OCI-LY7 (cell line): ENCODE measurements around the gene AUTS2. TPM values are rescaled to one million over a fixed set of nuclear protein-coding genes. Genes with fewer than 3 reads are reported as not detected.
"Not testable (repeated sequence)": the region's sequence is repeated elsewhere in the genome, so short reads cannot be mapped to it uniquely, and the experiment has no call there.

Experiments used
- BruUV-seq: library from RNA; stranded (reverse); fragments of 400-500 nt; replicated peaks from 2 replicates; lab custom pipeline; 2021; lab: Mats Ljungman, UMichigan
- CTCF ChIA-PET: fragments of 300-600 bp; sonication (Branson Sonifier 250); formaldehyde crosslinking; loops from one replicate; lab custom pipeline; 2022; ENCODE audit warnings: antibody characterized with exemption; ENCODE audit not compliant: unreplicated experiment; lab: Charles Lee
- POLR2A ChIA-PET: fragments of 300-600 bp; sonication (Branson Sonifier 250); formaldehyde crosslinking; loops from one replicate; lab custom pipeline; 2022; ENCODE audit warnings: antibody characterized with exemption; lab: Charles Lee
- DNase-seq: peaks from one replicate; pipeline ENCODE4 v3.0.0-alpha.2; 2015; ENCODE audit warnings: low spot score
- H2AFZ ChIP-seq: fragments of 200-600 bp; sonication (generic), shearing (Covaris generic); 2 replicates; pipeline ENCODE4 v1.6.1; 2014; ENCODE audit warnings: mild to moderate bottlenecking, antibody characterized with exemption, low read length, moderate library complexity
- H3K27ac ChIP-seq: fragments of 200-600 bp; sonication (generic); 2 replicates; pipeline ENCODE4 v1.5.1; 2014; ENCODE audit warnings: mixed run types, low read depth, mild to moderate bottlenecking, moderate library complexity, low read length, inconsistent platforms; ENCODE audit not compliant: poor library complexity, severe bottlenecking
- H3K36me3 ChIP-seq: fragments of 200-600 bp; sonication (generic); 2 replicates; pipeline ENCODE4 v1.6.1; 2014; ENCODE audit warnings: mild to moderate bottlenecking, antibody characterized with exemption, low read length, moderate library complexity, mixed read lengths; ENCODE audit not compliant: insufficient read depth
- H3K4me1 ChIP-seq: fragments of 200-600 bp; sonication (generic); 2 replicates; pipeline ENCODE4 v1.5.1; 2014; ENCODE audit warnings: mild to moderate bottlenecking, low read length; ENCODE audit not compliant: insufficient read depth, poor library complexity, severe bottlenecking
- H3K4me2 ChIP-seq: fragments of 200-600 bp; sonication (generic); 2 replicates; pipeline ENCODE4 v1.6.1; 2014; ENCODE audit warnings: mild to moderate bottlenecking, low read length
- H3K4me3 ChIP-seq: fragments of 200-600 bp; sonication (generic); 2 replicates; pipeline ENCODE4 v1.5.1; 2014; ENCODE audit warnings: mild to moderate bottlenecking, low read depth, low read length; ENCODE audit not compliant: poor library complexity, severe bottlenecking
- H3K79me2 ChIP-seq: fragments of 200-600 bp; sonication (generic); 2 replicates; pipeline ENCODE4 v1.6.1; 2016; ENCODE audit warnings: low read depth, mild to moderate bottlenecking, low read length, moderate library complexity, mixed read lengths; ENCODE audit not compliant: insufficient read depth
- H3K9me2 ChIP-seq: fragments of 200-600 bp; sonication (generic); 2 replicates; pipeline ENCODE4 v1.6.1; 2016; ENCODE audit warnings: mild to moderate bottlenecking, low read length, mixed read lengths; ENCODE audit not compliant: insufficient read depth
- H3K9me3 ChIP-seq: fragments of 200-600 bp; sonication (generic); 2 replicates; pipeline ENCODE4 v1.6.1; 2014; ENCODE audit warnings: mild to moderate bottlenecking, mixed run types, low read length, mixed read lengths
- H4K20me1 ChIP-seq: fragments of 200-600 bp; sonication (generic); 2 replicates; pipeline ENCODE4 v1.6.1; 2014; ENCODE audit warnings: mild to moderate bottlenecking, antibody characterized with exemption, low read length, moderate library complexity, mixed read lengths; ENCODE audit not compliant: insufficient read depth
- CTCF ChIP-seq: fragments of 200-600 bp; sonication (generic); conservative IDR thresholded peaks from 2 replicates; pipeline ENCODE4 v1.5.1; 2014; ENCODE audit warnings: mild to moderate bottlenecking, antibody characterized with exemption, low read length, moderate library complexity, mixed read lengths
- EZH2phosphoT487 ChIP-seq: fragments of 200-600 bp; sonication (generic); IDR thresholded peaks from 2 replicates; pipeline ENCODE4 v1.6.1; 2018; ENCODE audit warnings: low read depth, borderline replicate concordance, mild to moderate bottlenecking, mixed run types, antibody characterized with exemption, low read length, moderate library complexity, mixed read lengths
- intact Hi-C: fragments of 100-400 bp; cut with micrococcal nuclease; formaldehyde crosslinking; loops from one replicate; pipeline ENCODE4 v1.10.0; 2022; ENCODE audit not compliant: unreplicated experiment
- total RNA-seq, 2 experiments: library from RNA; depleted of rRNA in 1 of 2; stranded (reverse); fragments of >200 nt in 1 of 2; shearing (Covaris generic) in 1 of 2; gene quantifications; 2 replicates each; pipeline ENCODE4 v1.2.3, GENCODE V29; 2014 to 2022

The AUTS2 gene
- total RNA-seq, 2 experiments from 2014 or later, result 37.9 to 78.5 TPM

- Histone ChIP-seq H3K27ac (no peak overlapping the region), H3K4me3 (no peak overlapping the region), H3K79me2 (no peaks in the 10 kb centered on the region), H4K20me1 (no peaks in the 10 kb centered on the region), H3K4me2 (no peak overlapping the region), H3K4me1 (peaks cover 12% of the 10 kb centered on the region), H2AFZ (no peak overlapping the region), H3K9me3 (no peaks in the 10 kb centered on the region), H3K36me3 (no peaks in the 10 kb centered on the region), H3K9me2 (no peaks in the 10 kb centered on the region)
- no TSS peak for BruUV-seq
- ChIA-PET POLR2A (no interaction called here), CTCF (no interaction called here)
- DNase-seq, result no peak
- TF ChIP-seq CTCF (no peak), EZH2phosphoT487 (no peak)
- intact Hi-C loops, result no loop called here
Observed at GRCh38 chr7:70361821-70362220, 763.5 kb downstream of the AUTS2 start.

- Histone ChIP-seq H3K4me2 (peak overlapping the region; percentile 10; the same call in 1 of the 2 replicates), H3K4me1 (peaks cover 12% of the 10 kb centered on the region)
- POLR2A ChIA-PET, result interaction anchor here (0.8 to 2.7 kb wide), 3 partner anchors 15 to 58 kb away, joined by 4 to 8 read pairs (median 7); no protein-coding TSS in a partner anchor
- H3K9me3 ChIP-seq, H3K27ac ChIP-seq, H3K9me2 ChIP-seq, H3K36me3 ChIP-seq, H2AFZ ChIP-seq, H4K20me1 ChIP-seq, BruUV-seq, DNase-seq, intact Hi-C loops, H3K79me2 ChIP-seq, H3K4me3 ChIP-seq, CTCF ChIA-PET: not testable (repeated sequence)
Observed at GRCh38 chr7:70364393-70364792, 766.1 kb downstream of the AUTS2 start.

- Histone ChIP-seq H3K9me3 (no peaks in the 10 kb centered on the region), H3K36me3 (no peaks in the 10 kb centered on the region), H3K9me2 (no peaks in the 10 kb centered on the region), H3K79me2 (no peaks in the 10 kb centered on the region), H4K20me1 (no peaks in the 10 kb centered on the region), H3K4me3 (no peak overlapping the region), H3K4me2 (no peak overlapping the region), H3K27ac (no peak overlapping the region), H3K4me1 (peaks cover 9% of the 10 kb centered on the region), H2AFZ (no peak overlapping the region)
- no TSS peak for BruUV-seq
- DNase-seq, result no peak
- TF ChIP-seq EZH2phosphoT487, result no peak
- CTCF ChIA-PET, result no interaction called here
- POLR2A ChIA-PET, result no interaction called here
- intact Hi-C loops, result no loop called here
Observed at GRCh38 chr7:70371652-70372051, 773.4 kb downstream of the AUTS2 start.
